Naive thymus-derived CD4-positive, alpha-beta T cell (primary cell): ENCODE measurements around the gene PCMTD2. TPM values are rescaled to one million over a fixed set of nuclear protein-coding genes. Genes with fewer than 3 reads are reported as not detected.

ENCODE experiments used
- ATAC-seq: fragments of 150-1000 bp; cut with Tn5 transposase; 2 replicates; pipeline ENCODE4 v1.10.0; 2021; ENCODE audit warnings: mild to moderate bottlenecking, moderate library complexity
- CTCF ChIA-PET: fragments of 350-600 bp; sonication (Branson Sonifier 250); formaldehyde crosslinking; loops from one replicate; lab custom pipeline; 2021; ENCODE audit warnings: antibody characterized with exemption; lab: Charles Lee
- POLR2A ChIA-PET: fragments of 350-600 bp; sonication (Branson Sonifier 250); formaldehyde crosslinking; loops from one replicate; lab custom pipeline; 2021; ENCODE audit warnings: antibody characterized with exemption, inconsistent platforms; lab: Charles Lee
- DNase-seq, 9 donors: peaks; one replicate each; pipeline versions ENCODE4 v3.0.0 to v3.0.0-alpha.2; 2020 to 2022; ENCODE audit warnings: mixed read lengths in 1 of 9
- H3K27ac ChIP-seq: one replicate; pipeline ENCODE4 v1.7.0; 2013; ENCODE audit warnings: mild to moderate bottlenecking, low read depth, low read length, moderate library complexity
- H3K27me3 ChIP-seq, 2 donors: one replicate each; pipeline ENCODE4 v1.7.0; 2013; ENCODE audit warnings: low read length in 2 of 2, mild to moderate bottlenecking in 2 of 2, moderate library complexity in 2 of 2; ENCODE audit not compliant: control insufficient read depth in 2 of 2, insufficient read depth in 2 of 2
- H3K36me3 ChIP-seq, 3 experiments: 1 replicate in 2 of 3; 2 replicates in 1 of 3; pipeline ENCODE4 v1.7.0; 2013; ENCODE audit warnings: low read length in 3 of 3, mild to moderate bottlenecking in 3 of 3, moderate library complexity in 1 of 3; ENCODE audit not compliant: insufficient read depth in 3 of 3, control insufficient read depth in 2 of 3
- H3K4me1 ChIP-seq, 2 donors: one replicate each; pipeline ENCODE4 v1.7.0; 2013; ENCODE audit warnings: low read length in 2 of 2, mild to moderate bottlenecking in 2 of 2, moderate library complexity in 1 of 2; ENCODE audit not compliant: control insufficient read depth in 2 of 2, insufficient read depth in 2 of 2
- H3K4me3 ChIP-seq: 2 replicates; pipeline ENCODE4 v1.7.0; 2013; ENCODE audit warnings: mild to moderate bottlenecking, low read length
- H3K9me3 ChIP-seq, 3 experiments: 1 replicate in 2 of 3; 2 replicates in 1 of 3; pipeline ENCODE4 v1.7.0; 2013; ENCODE audit warnings: low read length in 3 of 3; ENCODE audit not compliant: control insufficient read depth in 2 of 3
- H3K27ac Mint-ChIP-seq, 9 donors: one replicate each; pipeline ENCODE4 v1.8.0; 2020 to 2022; ENCODE audit warnings: mixed read lengths in 9 of 9, mild to moderate bottlenecking in 8 of 9, moderate library complexity in 5 of 9, inconsistent platforms in 2 of 9
- H3K27me3 Mint-ChIP-seq, 5 donors: one replicate each; pipeline ENCODE4 v1.8.0; 2021 to 2022; ENCODE audit warnings: mixed read lengths in 5 of 5, mild to moderate bottlenecking in 1 of 5
- H3K36me3 Mint-ChIP-seq, 5 donors: one replicate each; pipeline ENCODE4 v1.8.0; 2020 to 2022; ENCODE audit warnings: mixed read lengths in 5 of 5, mild to moderate bottlenecking in 3 of 5, inconsistent platforms in 1 of 5
- H3K4me1 Mint-ChIP-seq, 7 donors: one replicate each; pipeline ENCODE4 v1.8.0; 2020 to 2022; ENCODE audit warnings: mixed read lengths in 7 of 7, mild to moderate bottlenecking in 3 of 7, inconsistent platforms in 1 of 7
- H3K4me3 Mint-ChIP-seq, 10 donors: one replicate each; pipeline ENCODE4 v1.8.0; 2020 to 2022; ENCODE audit warnings: mild to moderate bottlenecking in 10 of 10, mixed read lengths in 10 of 10, moderate library complexity in 6 of 10, inconsistent platforms in 2 of 10
- H3K9me3 Mint-ChIP-seq, 11 donors: one replicate each; pipeline ENCODE4 v1.8.0; 2020 to 2022; ENCODE audit warnings: mixed read lengths in 11 of 11, mild to moderate bottlenecking in 4 of 11, inconsistent platforms in 1 of 11, moderate library complexity in 1 of 11
- intact Hi-C, 2 donors: fragments of 100-400 bp; cut with micrococcal nuclease; formaldehyde crosslinking; loops; one replicate each; pipeline ENCODE4 v1.15.1; 2023
- polyA plus RNA-seq, 2 donors: library from polyadenylated mRNA; unstranded; fragments of 300-500 nt; fragmentation: Illumina TruSeq; gene quantifications; one replicate each; pipeline ENCODE4 v1.2.3, GENCODE V29; 2021
- total RNA-seq, 6 experiments: library from RNA in 5 of 6; stranded (reverse) in 5 of 6; gene quantifications; 1 replicate in 5 of 6; 2 replicates in 1 of 6; pipeline ENCODE4 v1.2.3 and lab custom pipeline; 2021 to 2026

PCMTD2 gene
- total and polyA plus RNA-seq, 7 experiments from 2014 or later = 60.5 to 229 (median 102) TPM

- peak overlapping the region in 7 of 10 donors; percentile 21 to 58 (median 47) for H3K4me3 Mint-ChIP-seq
- POLR2A ChIA-PET = no interaction called here
- H3K27me3 ChIP-seq = no peaks in the 10 kb centered on the region
- no peaks in the 10 kb centered on the region for H3K27me3 Mint-ChIP-seq
- no peaks in the 10 kb centered on the region for H3K36me3 Mint-ChIP-seq
- DNase-seq (peak in 4 of 9 donors; percentile 9 to 14 (median 14)), ATAC-seq (peak; percentile 54)
- no peaks in the 10 kb centered on the region for H3K9me3 Mint-ChIP-seq
- CTCF ChIA-PET = no interaction called here
- no peaks in the 10 kb centered on the region for H3K36me3 ChIP-seq
- H3K27ac Mint-ChIP-seq = peak overlapping the region in 2 of 9 donors; percentile 28 to 56
- H3K4me1 ChIP-seq = peaks cover 7 to 16% of the 10 kb centered on the region in 2 donors
- H3K9me3 ChIP-seq = no peaks in the 10 kb centered on the region
- no peak overlapping the region for H3K4me3 ChIP-seq
- peaks cover 2 to 22% (median 15%) of the 10 kb centered on the region in 7 donors for H3K4me1 Mint-ChIP-seq
- H3K27ac ChIP-seq = no peak overlapping the region
- intact Hi-C loops = no loop called here
Observed at GRCh38 chr20:64226686-64227580, 28.6 kb upstream of the PCMTD2 start.

- H3K27me3 ChIP-seq = no peaks in the 10 kb centered on the region
- H3K27ac Mint-ChIP-seq = no peak overlapping the region
- H3K9me3 Mint-ChIP-seq = no peaks in the 10 kb centered on the region
- POLR2A ChIA-PET = interaction anchor here (1.9 kb wide), 1 partner anchor 28 kb away, joined by 5 read pairs; no protein-coding TSS in a partner anchor
- peaks cover 7 to 16% of the 10 kb centered on the region in 2 donors for H3K4me1 ChIP-seq
- no peak for ATAC-seq
- H3K4me3 Mint-ChIP-seq = peak overlapping the region in 2 of 10 donors; percentile 22 to 29
- intact Hi-C loops = no loop called here
- no peaks in the 10 kb centered on the region for H3K36me3 Mint-ChIP-seq
- CTCF ChIA-PET = no interaction called here
- no peak overlapping the region for H3K27ac ChIP-seq
- H3K36me3 ChIP-seq = no peaks in the 10 kb centered on the region
- H3K4me1 Mint-ChIP-seq = peaks cover 2 to 27% (median 15%) of the 10 kb centered on the region in 7 donors
- H3K27me3 Mint-ChIP-seq = no peaks in the 10 kb centered on the region
- H3K4me3 ChIP-seq = no peak overlapping the region
- no peak for DNase-seq
- no peaks in the 10 kb centered on the region for H3K9me3 ChIP-seq
Observed at GRCh38 chr20:64228086-64228653, 27.4 kb upstream of the PCMTD2 start.

GRCh38 chr20:64228751-64229506, 26.6 kb upstream of the PCMTD2 start:
- DNase-seq (no peak), ATAC-seq (no peak)
- Mint-ChIP-seq H3K27ac (no peak overlapping the region), H3K36me3 (no peaks in the 10 kb centered on the region), H3K9me3 (no peaks in the 10 kb centered on the region), H3K27me3 (no peaks in the 10 kb centered on the region), H3K4me1 (peaks cover 5 to 35% (median 23%) of the 10 kb centered on the region in 7 donors), H3K4me3 (no peak overlapping the region)
- intact Hi-C loops = no loop called here
- no peaks in the 10 kb centered on the region for H3K36me3 ChIP-seq
- no peaks in the 10 kb centered on the region for H3K9me3 ChIP-seq
- H3K27me3 ChIP-seq = no peaks in the 10 kb centered on the region
- ChIA-PET CTCF (no interaction called here), POLR2A (interaction anchor here (1.9 kb wide), 1 partner anchor 27 kb away, joined by 5 read pairs; no protein-coding TSS in a partner anchor)
- H3K4me3 ChIP-seq = no peak overlapping the region
- H3K27ac ChIP-seq = no peak overlapping the region
- peaks cover 7 to 20% of the 10 kb centered on the region in 2 donors for H3K4me1 ChIP-seq

- H3K36me3 ChIP-seq = no peaks in the 10 kb centered on the region
- H3K9me3 Mint-ChIP-seq = no peaks in the 10 kb centered on the region
- no peaks in the 10 kb centered on the region for H3K36me3 Mint-ChIP-seq
- DNase-seq (no peak), ATAC-seq (no peak)
- no peaks in the 10 kb centered on the region for H3K9me3 ChIP-seq
- intact Hi-C loops = no loop called here
- H3K27me3 ChIP-seq = no peaks in the 10 kb centered on the region
- ChIA-PET CTCF (no interaction called here), POLR2A (interaction anchor here (1.9 kb wide), 1 partner anchor 27 kb away, joined by 5 read pairs; no protein-coding TSS in a partner anchor)
- peaks cover 4 to 37% (median 25%) of the 10 kb centered on the region in 7 donors for H3K4me1 Mint-ChIP-seq
- peak overlapping the region in 1 of 9 donors; percentile 25 for H3K27ac Mint-ChIP-seq
- no peak overlapping the region for H3K4me3 Mint-ChIP-seq
- no peaks in the 10 kb centered on the region for H3K27me3 Mint-ChIP-seq
- H3K27ac ChIP-seq = no peak overlapping the region
- peaks cover 7 to 20% of the 10 kb centered on the region in 2 donors for H3K4me1 ChIP-seq
- H3K4me3 ChIP-seq = no peak overlapping the region
Observed at GRCh38 chr20:64229507-64230061, 26.0 kb upstream of the PCMTD2 start.

GRCh38 chr20:64230461-64231145, 24.9 kb upstream of the PCMTD2 start:
- H3K36me3 Mint-ChIP-seq = no peaks in the 10 kb centered on the region
- H3K27me3 ChIP-seq = no peaks in the 10 kb centered on the region
- H3K27me3 Mint-ChIP-seq = no peaks in the 10 kb centered on the region
- H3K9me3 Mint-ChIP-seq = no peaks in the 10 kb centered on the region
- intact Hi-C loops = no loop called here
- H3K9me3 ChIP-seq = no peaks in the 10 kb centered on the region
- no peak for DNase-seq
- peaks cover 3 to 37% (median 25%) of the 10 kb centered on the region in 7 donors for H3K4me1 Mint-ChIP-seq
- no peak overlapping the region for H3K27ac ChIP-seq
- no peak overlapping the region for H3K4me3 Mint-ChIP-seq
- POLR2A ChIA-PET = no interaction called here
- no peaks in the 10 kb centered on the region for H3K36me3 ChIP-seq
- peaks cover 7 to 20% of the 10 kb centered on the region in 2 donors for H3K4me1 ChIP-seq
- CTCF ChIA-PET = no interaction called here
- H3K27ac Mint-ChIP-seq = no peak overlapping the region
- H3K4me3 ChIP-seq = no peak overlapping the region
- no peak for ATAC-seq
